ENCODE measurements around the gene PRKCI. TPM values are rescaled to one million over a fixed set of nuclear protein-coding genes. Genes with fewer than 3 reads are reported as not detected.

Gene PRKCI
- total and polyA plus RNA-seq, 9 of the 15 experiments (the other 6 are each of a cell fraction or from before 2014, with no cell fraction given): 10.5 to 43.2 (median 31.4) TPM

GRCh38 chr3:170240142-170240541 lies 17.9 kb downstream of the PRKCI start:
- Histone ChIP-seq H3K27me3 (ENCODE audit: control insufficient read depth in 2 of 2, insufficient read depth in 2 of 2, low read length in 2 of 2) (no peaks in the 10 kb centered on the region), H3K9me1 (ENCODE audit: control insufficient read depth, insufficient read depth, low read length) (no peaks in the 10 kb centered on the region), H3K4me1 (replicated peaks in 1 of 2; ENCODE audit: control insufficient read depth in 2 of 2, insufficient read depth in 2 of 2, low read length in 2 of 2) (no peaks in the 10 kb centered on the region), H2AFZ (ENCODE audit: low read depth, low read length) (no peak overlapping the region), H3K36me3 (ENCODE audit: control insufficient read depth, insufficient read depth, low read length) (peaks cover 30% of the 10 kb centered on the region; the same call in 2 of the 3 replicates), H3K4me3 (no peak overlapping the region), H3K79me2 (ENCODE audit: control insufficient read depth, insufficient read depth, low read length) (no peaks in the 10 kb centered on the region), H3K27ac (ENCODE audit: extremely low read depth, low read depth, low read length) (no peak overlapping the region), H4K20me1 (replicated peaks; ENCODE audit: control insufficient read depth, insufficient read depth, low read length) (no peaks in the 10 kb centered on the region), H3K9me3 (replicated peaks; ENCODE audit: control insufficient read depth, insufficient read depth, low read depth, low read length) (no peaks in the 10 kb centered on the region), H3K9ac (ENCODE audit: insufficient read depth in 1 of 2, low read depth in 2 of 2, low read length in 2 of 2) (no peak overlapping the region), H3K4me2 (ENCODE audit: insufficient read depth, low read length) (no peak overlapping the region)
- intact Hi-C loops (cut with micrococcal nuclease) (no loop called here), in situ Hi-C loops (cut with MboI) (no loop called here)
- DNase-seq (ENCODE audit: extremely low read depth in 1 of 4, low spot score in 3 of 4) (no peak), ATAC-seq (no peak), FAIRE-seq (peak; percentile 40)
- no TSS peak for BruUV-seq (replicated peaks)
- CTCF ChIA-PET (ENCODE audit: low intra/inter-chr PET ratio): no interaction called here
- POLR2A ChIA-PET: no interaction called here
- 96% methylated on average over 1 of the region's 1 CpG for WGBS (ENCODE audit: insufficient coverage, low coverage, missing lambda C conversion rate)
- no peak for TF ChIP-seq ZNF24 (IDR thresholded peaks at IDR 0.05)
- TF ChIP-seq GATAD2B (IDR thresholded peaks at IDR 0.05; ENCODE audit: borderline replicate concordance): no peak
- TF ChIP-seq SMAD1 (IDR thresholded peaks at IDR 0.05; ENCODE audit: low read depth, low read length, partially characterized antibody): no peak
- TF ChIP-seq HMG20A (CRISPR knock-in tag; conservative IDR thresholded peaks at IDR 0.05): no peak
- TF ChIP-seq CBFA2T2 (conservative IDR thresholded peaks at IDR 0.05): no peak
- TF ChIP-seq, protein P1, sequence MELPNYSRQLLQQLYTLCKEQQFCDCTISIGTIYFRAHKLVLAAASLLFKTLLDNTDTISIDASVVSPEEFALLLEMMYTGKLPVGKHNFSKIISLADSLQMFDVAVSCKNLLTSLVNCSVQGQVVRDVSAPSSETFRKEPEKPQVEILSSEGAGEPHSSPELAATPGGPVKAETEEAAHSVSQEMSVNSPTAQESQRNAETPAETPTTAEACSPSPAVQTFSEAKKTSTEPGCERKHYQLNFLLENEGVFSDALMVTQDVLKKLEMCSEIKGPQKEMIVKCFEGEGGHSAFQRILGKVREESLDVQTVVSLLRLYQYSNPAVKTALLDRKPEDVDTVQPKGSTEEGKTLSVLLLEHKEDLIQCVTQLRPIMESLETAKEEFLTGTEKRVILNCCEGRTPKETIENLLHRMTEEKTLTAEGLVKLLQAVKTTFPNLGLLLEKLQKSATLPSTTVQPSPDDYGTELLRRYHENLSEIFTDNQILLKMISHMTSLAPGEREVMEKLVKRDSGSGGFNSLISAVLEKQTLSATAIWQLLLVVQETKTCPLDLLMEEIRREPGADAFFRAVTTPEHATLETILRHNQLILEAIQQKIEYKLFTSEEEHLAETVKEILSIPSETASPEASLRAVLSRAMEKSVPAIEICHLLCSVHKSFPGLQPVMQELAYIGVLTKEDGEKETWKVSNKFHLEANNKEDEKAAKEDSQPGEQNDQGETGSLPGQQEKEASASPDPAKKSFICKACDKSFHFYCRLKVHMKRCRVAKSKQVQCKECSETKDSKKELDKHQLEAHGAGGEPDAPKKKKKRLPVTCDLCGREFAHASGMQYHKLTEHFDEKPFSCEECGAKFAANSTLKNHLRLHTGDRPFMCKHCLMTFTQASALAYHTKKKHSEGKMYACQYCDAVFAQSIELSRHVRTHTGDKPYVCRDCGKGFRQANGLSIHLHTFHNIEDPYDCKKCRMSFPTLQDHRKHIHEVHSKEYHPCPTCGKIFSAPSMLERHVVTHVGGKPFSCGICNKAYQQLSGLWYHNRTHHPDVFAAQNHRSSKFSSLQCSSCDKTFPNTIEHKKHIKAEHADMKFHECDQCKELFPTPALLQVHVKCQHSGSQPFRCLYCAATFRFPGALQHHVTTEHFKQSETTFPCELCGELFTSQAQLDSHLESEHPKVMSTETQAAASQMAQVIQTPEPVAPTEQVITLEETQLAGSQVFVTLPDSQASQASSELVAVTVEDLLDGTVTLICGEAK (IDR thresholded peaks at IDR 0.05): no peak
- TF ChIP-seq, protein P1 (CRISPR knock-in tag; IDR thresholded peaks at IDR 0.05): no peak
- no peak for TF ChIP-seq MYBL2 (IDR thresholded peaks at IDR 0.05; ENCODE audit: low read depth)
- TF ChIP-seq MYBL2 (CRISPR knock-in tag; IDR thresholded peaks at IDR 0.05; ENCODE audit: borderline replicate concordance): no peak
- no peak for TF ChIP-seq ZNF408 (CRISPR knock-in tag; IDR thresholded peaks at IDR 0.05; ENCODE audit: low read depth)
- TF ChIP-seq SOX6 (IDR thresholded peaks at IDR 0.05): no peak
- no peak for TF ChIP-seq SP1 (CRISPR knock-in tag; IDR thresholded peaks at IDR 0.05)
- TF ChIP-seq FOS (IDR thresholded peaks at IDR 0.05; ENCODE audit: extremely low read depth, insufficient read length): no peak
- TF ChIP-seq IRF9 (tag; IDR thresholded peaks at IDR 0.05): no peak

Measured in K562 (cell line).